NCI-H748 (cell line): ENCODE data around the gene TMCC3.
"Not testable (repeated sequence)": the region's sequence is repeated elsewhere in the genome, so short reads cannot be mapped to it uniquely, and the experiment has no call there.

ENCODE experiments used
- DNase-seq: peaks from one replicate; lab custom pipeline; 2025; ENCODE audit not compliant: unreplicated experiment; lab: John Stamatoyannopoulos, UW

Gene TMCC3

GRCh38 chr12:94650143-94651056 lies at the start of gene TMCC3:
Gene TMCC3, minus strand, starts transcription at chr12:94650557. Its CDS starts 127 bp downstream, at chr12:94650430.
- DNase-seq = peak; percentile 64

- no peak for DNase-seq
Observed at GRCh38 chr12:94699801-94700200, 49.4 kb upstream of the TMCC3 start.

GRCh38 chr12:94698578-94698977 lies 48.2 kb upstream of the TMCC3 start:
- DNase-seq = no peak

- no peak for DNase-seq
Observed at GRCh38 chr12:94697631-94698030, 47.3 kb upstream of the TMCC3 start.

GRCh38 chr12:94694732-94695131 lies 44.4 kb upstream of the TMCC3 start:
- no peak for DNase-seq

- DNase-seq = not testable (repeated sequence)
Observed at GRCh38 chr12:94692826-94693225, 42.5 kb upstream of the TMCC3 start.

GRCh38 chr12:94690198-94690771 lies 39.9 kb upstream of the TMCC3 start:
- DNase-seq = no peak

- DNase-seq = no peak
Observed at GRCh38 chr12:94689646-94690036, 39.3 kb upstream of the TMCC3 start.

- DNase-seq = no peak
Observed at GRCh38 chr12:94689002-94689645, 38.8 kb upstream of the TMCC3 start.

GRCh38 chr12:94687891-94688290 lies 37.5 kb upstream of the TMCC3 start:
- no peak for DNase-seq

- DNase-seq = peak; percentile 7
Observed at GRCh38 chr12:94686834-94687628, 36.7 kb upstream of the TMCC3 start.

GRCh38 chr12:94684416-94685142 lies 34.2 kb upstream of the TMCC3 start:
- DNase-seq = no peak

- DNase-seq = no peak
Observed at GRCh38 chr12:94679554-94680195, 29.3 kb upstream of the TMCC3 start.

- no peak for DNase-seq
Observed at GRCh38 chr12:94678849-94679248, 28.5 kb upstream of the TMCC3 start.

- DNase-seq = no peak
Observed at GRCh38 chr12:94678379-94678778, 28.0 kb upstream of the TMCC3 start.

GRCh38 chr12:94677778-94678177 lies 27.4 kb upstream of the TMCC3 start:
- DNase-seq = no peak

GRCh38 chr12:94676922-94677321 lies 26.6 kb upstream of the TMCC3 start:
- no peak for DNase-seq

GRCh38 chr12:94676031-94676641 lies 25.8 kb upstream of the TMCC3 start:
- DNase-seq = no peak

GRCh38 chr12:94674835-94675234 lies 24.5 kb upstream of the TMCC3 start:
- DNase-seq = no peak

GRCh38 chr12:94674051-94674451 lies 23.7 kb upstream of the TMCC3 start:
- no peak for DNase-seq
